NCI-H1694 treated with DMSO at 0.1 percent for 48 hours (cell line): ENCODE results near the gene EXOC3L2.
"Not testable (repeated sequence)": the region's sequence is repeated elsewhere in the genome, so short reads cannot be mapped to it uniquely, and the experiment has no call there.

Source experiments
- DNase-seq: peaks from one replicate; lab custom pipeline; 2025; lab: John Stamatoyannopoulos, UW

EXOC3L2 gene

GRCh38 chr19:45245334-45245787 lies at the start of gene EXOC3L2:
EXOC3L2 (minus strand) TSS chr19:45245407; CDS start chr19:45239045, 6,362 bp downstream.
- DNase-seq: no peak

- DNase-seq: peak; percentile 35
Measured at GRCh38 chr19:45294291-45295029, 49.3 kb upstream of the EXOC3L2 start.

- DNase-seq: no peak
Measured at GRCh38 chr19:45293682-45294081, 48.5 kb upstream of the EXOC3L2 start.

GRCh38 chr19:45291834-45292233 lies 46.6 kb upstream of the EXOC3L2 start:
- no peak for DNase-seq

- DNase-seq: no peak
Measured at GRCh38 chr19:45290381-45290931, 45.2 kb upstream of the EXOC3L2 start.

- no peak for DNase-seq
Measured at GRCh38 chr19:45283443-45284033, 38.3 kb upstream of the EXOC3L2 start.

- DNase-seq: no peak
Measured at GRCh38 chr19:45280471-45280961, 35.3 kb upstream of the EXOC3L2 start.

- DNase-seq: no peak
Measured at GRCh38 chr19:45279587-45280192, 34.5 kb upstream of the EXOC3L2 start.

- no peak for DNase-seq
Measured at GRCh38 chr19:45278087-45278486, 32.9 kb upstream of the EXOC3L2 start.

GRCh38 chr19:45276284-45276687 lies 31.1 kb upstream of the EXOC3L2 start:
- DNase-seq: peak; percentile 84

- peak; percentile 95 for DNase-seq
Measured at GRCh38 chr19:45275370-45275971, 30.3 kb upstream of the EXOC3L2 start.

GRCh38 chr19:45273521-45273855 lies 28.3 kb upstream of the EXOC3L2 start:
- DNase-seq: no peak

GRCh38 chr19:45271735-45272108 lies 26.5 kb upstream of the EXOC3L2 start:
- no peak for DNase-seq

- DNase-seq: no peak
Measured at GRCh38 chr19:45271098-45271734, 26.0 kb upstream of the EXOC3L2 start.

GRCh38 chr19:45269939-45270338 lies 24.7 kb upstream of the EXOC3L2 start:
- not testable (repeated sequence) for DNase-seq

GRCh38 chr19:45267296-45267695 lies 22.1 kb upstream of the EXOC3L2 start:
- no peak for DNase-seq

GRCh38 chr19:45265375-45265774 lies 20.2 kb upstream of the EXOC3L2 start:
- no peak for DNase-seq

- no peak for DNase-seq
Measured at GRCh38 chr19:45264781-45265317, 19.6 kb upstream of the EXOC3L2 start.

GRCh38 chr19:45263013-45263412 lies 17.8 kb upstream of the EXOC3L2 start:
- no peak for DNase-seq

- DNase-seq: no peak
Measured at GRCh38 chr19:45262570-45262969, 17.4 kb upstream of the EXOC3L2 start.

- no peak for DNase-seq
Measured at GRCh38 chr19:45258862-45259261, 13.7 kb upstream of the EXOC3L2 start.

GRCh38 chr19:45256836-45257235 lies 11.6 kb upstream of the EXOC3L2 start:
- DNase-seq: no peak
